ENCODE measurements around the gene FANCM.

FANCM gene

DNA sequence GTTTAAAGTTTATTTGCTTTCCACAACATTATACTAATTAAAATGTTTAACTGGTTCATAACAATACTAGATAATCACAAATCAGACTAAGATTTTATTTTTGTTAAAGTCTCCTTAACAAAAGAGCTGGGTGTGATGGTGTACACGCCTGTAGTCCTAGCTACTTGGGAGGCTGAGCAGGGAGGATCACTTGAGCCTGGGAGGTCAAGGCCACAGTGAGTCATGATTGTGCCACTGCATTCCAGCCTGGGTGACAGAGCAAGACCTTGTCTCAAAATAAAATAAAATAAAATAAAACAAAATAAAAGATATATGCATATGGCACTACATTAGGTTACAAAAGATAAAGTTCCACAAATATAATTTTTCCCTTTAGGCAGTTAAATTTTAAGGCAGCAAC, 111.7 kb downstream of the FANCM start:
- no peak for DNase-seq

GRCh38 chr14:45249856-45250575, 114.3 kb downstream of the FANCM start:
- peak; percentile 32 for DNase-seq

Data from fibroblast of upper back skin (primary cell).